Sigmoid colon (tissue), 3 donors: ENCODE measurements around the gene ZNF646.

Experiments
- POLR2A ChIP-seq, 2 donors: fragments of 450-650 bp; IDR thresholded peaks; one replicate each; pipeline ENCODE4 v1.6.1; 2016; ENCODE audit warnings: antibody characterized with exemption in 2 of 2, mild to moderate bottlenecking in 2 of 2, moderate library complexity in 2 of 2
- TF ChIP-seq, protein P1 (sequence below), 4 experiments: fragments of 450-650 bp in 3 of 4; fragments of 200-600 bp in 1 of 4; IDR thresholded peaks; one replicate each; pipeline ENCODE4 v1.5.1; 2016 to 2019; ENCODE audit warnings: antibody characterized with exemption in 4 of 4, mild to moderate bottlenecking in 3 of 4, moderate library complexity in 2 of 4

DNA sequence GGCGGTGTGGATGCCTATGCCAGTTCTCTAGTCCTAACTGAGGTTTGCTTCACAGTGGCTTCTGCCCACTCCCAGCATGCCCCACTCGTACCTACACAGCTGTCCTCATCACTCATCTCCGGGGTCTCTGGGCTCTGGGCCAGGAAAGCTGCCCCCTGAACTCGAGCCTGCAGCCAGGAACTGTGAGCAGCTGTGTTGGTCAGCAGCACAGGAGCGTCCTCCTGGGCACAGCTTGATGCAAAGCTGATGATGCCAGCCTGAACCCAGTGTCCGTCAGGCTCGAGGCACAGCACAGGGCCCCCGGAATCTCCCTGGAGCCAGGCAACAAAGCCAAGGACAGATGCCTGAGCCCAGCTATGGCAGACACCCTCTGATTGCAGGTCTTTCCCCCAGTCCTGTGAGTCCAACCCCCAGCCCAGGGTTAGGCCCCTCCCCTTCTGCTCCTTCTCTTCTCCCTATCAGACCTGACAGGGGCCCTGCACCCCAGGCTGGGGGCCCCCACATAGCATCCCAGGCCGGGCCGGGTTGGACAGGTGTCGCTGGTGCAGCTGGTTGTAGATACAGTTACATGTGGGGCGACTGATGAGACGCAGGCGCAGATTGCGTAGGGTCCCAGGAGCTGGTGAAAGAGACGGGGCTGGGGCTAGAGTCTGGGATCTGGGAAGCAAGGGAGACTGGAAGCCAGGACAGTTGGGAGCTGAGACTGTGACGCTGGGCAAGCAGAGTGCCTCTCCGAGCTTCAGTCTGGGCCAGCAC is 11.8 kb downstream of the ZNF646 start:
- TF ChIP-seq, protein P1, sequence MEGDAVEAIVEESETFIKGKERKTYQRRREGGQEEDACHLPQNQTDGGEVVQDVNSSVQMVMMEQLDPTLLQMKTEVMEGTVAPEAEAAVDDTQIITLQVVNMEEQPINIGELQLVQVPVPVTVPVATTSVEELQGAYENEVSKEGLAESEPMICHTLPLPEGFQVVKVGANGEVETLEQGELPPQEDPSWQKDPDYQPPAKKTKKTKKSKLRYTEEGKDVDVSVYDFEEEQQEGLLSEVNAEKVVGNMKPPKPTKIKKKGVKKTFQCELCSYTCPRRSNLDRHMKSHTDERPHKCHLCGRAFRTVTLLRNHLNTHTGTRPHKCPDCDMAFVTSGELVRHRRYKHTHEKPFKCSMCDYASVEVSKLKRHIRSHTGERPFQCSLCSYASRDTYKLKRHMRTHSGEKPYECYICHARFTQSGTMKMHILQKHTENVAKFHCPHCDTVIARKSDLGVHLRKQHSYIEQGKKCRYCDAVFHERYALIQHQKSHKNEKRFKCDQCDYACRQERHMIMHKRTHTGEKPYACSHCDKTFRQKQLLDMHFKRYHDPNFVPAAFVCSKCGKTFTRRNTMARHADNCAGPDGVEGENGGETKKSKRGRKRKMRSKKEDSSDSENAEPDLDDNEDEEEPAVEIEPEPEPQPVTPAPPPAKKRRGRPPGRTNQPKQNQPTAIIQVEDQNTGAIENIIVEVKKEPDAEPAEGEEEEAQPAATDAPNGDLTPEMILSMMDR (IDR thresholded peaks at IDR 0.05) = no peak
- no peak for TF ChIP-seq POLR2A (IDR thresholded peaks at IDR 0.05)
